Liver (tissue), 9 donors: ENCODE results near the gene NFIB. TPM values are rescaled to one million over a fixed set of nuclear protein-coding genes. Genes with fewer than 3 reads are reported as not detected.

ENCODE experiments used
- DNase-seq: peaks from one replicate; pipeline ENCODE4 v3.0.0-alpha.2; 2017; ENCODE audit warnings: low spot score
- H3K27ac ChIP-seq, 2 donors: one replicate each; pipeline ENCODE4 v1.7.0; 2013; ENCODE audit warnings: inconsistent platforms in 2 of 2, low read length in 2 of 2, control low read depth in 1 of 2, low read depth in 1 of 2, mild to moderate bottlenecking in 1 of 2
- H3K27me3 ChIP-seq, 4 donors: one replicate each; pipeline versions ENCODE4 v1.6.1 to v1.7.0; 2013; ENCODE audit warnings: low read length in 3 of 4, inconsistent platforms in 1 of 4, mild to moderate bottlenecking in 1 of 4, moderate library complexity in 1 of 4; ENCODE audit not compliant: control insufficient read depth in 4 of 4, insufficient read depth in 4 of 4
- H3K36me3 ChIP-seq, 4 donors: one replicate each; pipeline versions ENCODE4 v1.6.1 to v1.7.0; 2013; ENCODE audit warnings: low read length in 3 of 4, mild to moderate bottlenecking in 3 of 4, low read depth in 1 of 4, moderate library complexity in 1 of 4; ENCODE audit not compliant: control insufficient read depth in 4 of 4, insufficient read depth in 3 of 4
- H3K4me1 ChIP-seq, 4 donors: one replicate each; pipeline versions ENCODE4 v1.6.1 to v1.7.0; 2013; ENCODE audit warnings: low read length in 3 of 4, mild to moderate bottlenecking in 3 of 4, moderate library complexity in 1 of 4; ENCODE audit not compliant: control insufficient read depth in 4 of 4, insufficient read depth in 4 of 4
- H3K4me3 ChIP-seq, 3 donors: one replicate each; pipeline versions ENCODE4 v1.6.1 to v1.7.0; 2013; ENCODE audit warnings: low read length in 3 of 3, control low read depth in 1 of 3, low read depth in 1 of 3, mild to moderate bottlenecking in 1 of 3
- H3K9ac ChIP-seq, 2 donors: one replicate each; pipeline ENCODE4 v1.7.0; 2013; ENCODE audit warnings: low read length in 2 of 2, mild to moderate bottlenecking in 2 of 2, moderate library complexity in 2 of 2, control low read depth in 1 of 2, low read depth in 1 of 2
- H3K9me3 ChIP-seq, 4 donors: one replicate each; pipeline versions ENCODE4 v1.6.1 to v1.7.0; 2013; ENCODE audit warnings: low read length in 3 of 4; ENCODE audit not compliant: control insufficient read depth in 4 of 4
- ATF3 ChIP-seq: IDR thresholded peaks from 2 replicates; pipeline ENCODE4 v1.6.1; 2016; ENCODE audit warnings: antibody characterized with exemption
- CTCF ChIP-seq: fragments of 150-350 bp; IDR thresholded peaks from 2 replicates; pipeline ENCODE4 v1.5.1; 2017; ENCODE audit warnings: improper control_type of control experiment, low read depth, low read length; ENCODE audit not compliant: missing input control
- FOXA1 ChIP-seq: IDR thresholded peaks from 2 replicates; pipeline ENCODE4 v1.6.1; 2016; ENCODE audit warnings: antibody characterized with exemption
- GABPA ChIP-seq, 2 donors: IDR thresholded peaks in 1 of 2; conservative IDR thresholded peaks in 1 of 2; 2 replicates each; pipeline ENCODE4 v1.6.1; 2016; ENCODE audit warnings: antibody characterized with exemption in 2 of 2, mild to moderate bottlenecking in 1 of 2, moderate library complexity in 1 of 2
- RXRA ChIP-seq, 2 donors: IDR thresholded peaks; 2 replicates each; pipeline ENCODE4 v1.6.1; 2017 to 2018; ENCODE audit warnings: antibody characterized with exemption in 2 of 2, mild to moderate bottlenecking in 1 of 2
- YY1 ChIP-seq: IDR thresholded peaks from 2 replicates; pipeline ENCODE4 v1.6.1; 2016; ENCODE audit warnings: antibody characterized with exemption, mild to moderate bottlenecking
- ZBTB33 ChIP-seq: IDR thresholded peaks from 2 replicates; pipeline ENCODE4 v1.6.1; 2016; ENCODE audit warnings: antibody characterized with exemption
- WGBS: extraction: QIAGEN DNeasy Blood & Tissue Kit; methylation state at CpG from one replicate; pipeline ENCODE4 v1.1.7; 2013; 5-methylcytosine and 5-hydroxymethylcytosine counted together
- polyA plus RNA-seq, 2 donors: library from polyadenylated mRNA; stranded (reverse) in 1 of 2; unstranded in 1 of 2; fragments of 200-250 nt in 1 of 2; fragments of >200 nt in 1 of 2; fragmentation: Nextera tagmentation in 1 of 2; extraction: Ambion mirVana in 1 of 2; gene quantifications; one replicate each; pipeline versions ENCODE4 v1.2.1 to v1.2.3, GENCODE V29; 2013 to 2015
- total RNA-seq, 2 donors: library from RNA; depleted of rRNA; stranded (reverse); fragments of >200 nt; gene quantifications; one replicate each; pipeline ENCODE4 v1.2.3, GENCODE V29; 2014
- donor health status: healthy.
- donor health status: healthy.
- donor health status: healthy.
- donor health status: healthy.
- donor health status: healthy.

NFIB gene
- total and polyA plus RNA-seq, 4 donors: 3.2 to 23.2 (median 8.0) TPM

- no peak for DNase-seq
- peaks cover 0 to 3% (median 1%) of the 10 kb centered on the region in 4 donors for H3K36me3 ChIP-seq
- H3K9ac ChIP-seq: no peak overlapping the region
- H3K27ac ChIP-seq: no peak overlapping the region
- H3K27me3 ChIP-seq: no peaks in the 10 kb centered on the region
- H3K4me1 ChIP-seq: peaks cover 0 to 4% (median 1%) of the 10 kb centered on the region in 4 donors
- H3K9me3 ChIP-seq: no peaks in the 10 kb centered on the region
- no peak overlapping the region for H3K4me3 ChIP-seq
- 79% methylated on average over 3 of the region's 3 CpGs for WGBS
- no peak for TF ChIP-seq YY1
- TF ChIP-seq ZBTB33: no peak
- TF ChIP-seq FOXA1: no peak
- TF ChIP-seq CTCF: no peak
These were observed 160.6 kb downstream of the NFIB start for GRCh38 chr9:14153310-14153720.

- H3K27me3 ChIP-seq: no peaks in the 10 kb centered on the region
- no peak overlapping the region for H3K4me3 ChIP-seq
- WGBS: 81% methylated on average over 3 of the region's 3 CpGs
- TF ChIP-seq ATF3 (no peak), RXRA (IDR thresholded peaks at IDR 0.05) (no peak), GABPA (IDR thresholded peaks at IDR 0.05 in 1 of 2, conservative IDR thresholded peaks at IDR 0.05 in 1 of 2) (no peak), FOXA1 (no peak), ZBTB33 (no peak)
- H3K4me1 ChIP-seq: peaks cover 0 to 3% (median under 1%) of the 10 kb centered on the region in 4 donors
- H3K27ac ChIP-seq: no peak overlapping the region
- H3K9ac ChIP-seq: no peak overlapping the region
- no peak for DNase-seq
- H3K9me3 ChIP-seq: no peaks in the 10 kb centered on the region
- H3K36me3 ChIP-seq: peaks cover 0 to 5% (median 1%) of the 10 kb centered on the region in 4 donors
These were observed 162.5 kb downstream of the NFIB start for GRCh38 chr9:14151451-14151850.

GRCh38 chr9:14148501-14149103 is 165.3 kb downstream of the NFIB start:
- no peak for TF ChIP-seq YY1

More at GRCh38 chr9:14148501-14149103, 165.3 kb downstream of the NFIB start:
- no peak overlapping the region for H3K4me3 ChIP-seq
- no peaks in the 10 kb centered on the region for H3K9me3 ChIP-seq
- no peaks in the 10 kb centered on the region for H3K4me1 ChIP-seq
- H3K27ac ChIP-seq: no peak overlapping the region
- no peak for DNase-seq
- 96% methylated on average over 3 of the region's 3 CpGs for whole genome bisulfite sequencing
- peaks cover 0 to 11% (median 2%) of the 10 kb centered on the region in 4 donors for H3K36me3 ChIP-seq
- no peak overlapping the region for H3K9ac ChIP-seq
- no peaks in the 10 kb centered on the region for H3K27me3 ChIP-seq
